Posterior cingulate gyrus (tissue), 11 donors: Measurements from ENCODE around the gene BCL2L2.

Experiments used
- DNase-seq, 10 donors: peaks; one replicate each; pipeline versions ENCODE4 v3.0.0 to v3.0.0-alpha.2; 2020 to 2021; ENCODE audit warnings: mixed read lengths in 3 of 10
- intact Hi-C: fragments of 100-400 bp; cut with DNase I; formaldehyde crosslinking; loops from one replicate; pipeline ENCODE4 v1.15.1; 2023

BCL2L2 gene

GRCh38 chr14:23349156-23349845 lies 42.7 kb downstream of the BCL2L2 start:
- intact Hi-C loops, result no loop called here
- DNase-seq, result no peak

- peak in 4 of 10 donors; percentile 33 to 92 (median 66) for DNase-seq
- intact Hi-C loops, result loop anchor here (5.0 kb wide), 1 partner anchor 115 kb away; the partner anchor contains the start of gene NGDN
These were observed 45.3 kb downstream of the BCL2L2 start for GRCh38 chr14:23351681-23352505.

GRCh38 chr14:23352506-23353432 lies 46.1 kb downstream of the BCL2L2 start, which contains the start of gene SLC22A17:
TSS of gene SLC22A17 (minus strand) at chr14:23352887.
- intact Hi-C loops, result loop anchor here (5.0 kb wide), 1 partner anchor 115 kb away; the partner anchor contains the start of gene NGDN
- peak; percentile 85 to 99 (median 92) for DNase-seq

- DNase-seq, result no peak
- intact Hi-C loops, result loop anchor here (5.0 kb wide), 1 partner anchor 114 kb away; the partner anchor contains the start of gene NGDN
These were observed 46.8 kb downstream of the BCL2L2 start for GRCh38 chr14:23353433-23353780.

GRCh38 chr14:23354990-23355389 lies 48.4 kb downstream of the BCL2L2 start:
- no peak for DNase-seq
- intact Hi-C loops, result loop anchor here (5.0 kb wide), 1 partner anchor 112 kb away; the partner anchor contains the start of gene NGDN

- DNase-seq, result no peak
These were observed 49.3 kb downstream of the BCL2L2 start for GRCh38 chr14:23355871-23356435.

GRCh38 chr14:23356662-23357061 lies 50.0 kb downstream of the BCL2L2 start:
- DNase-seq, result no peak
- intact Hi-C loops, result no loop called here

More at GRCh38 chr14:23355871-23356435, 49.3 kb downstream of the BCL2L2 start:
- intact Hi-C loops, result no loop called here

GRCh38 chr14:23357261-23357660 lies 50.6 kb downstream of the BCL2L2 start:
- DNase-seq, result no peak
- intact Hi-C loops, result no loop called here

- no peak for DNase-seq
- intact Hi-C loops, result no loop called here
These were observed 51.4 kb downstream of the BCL2L2 start for GRCh38 chr14:23358042-23358441.

- peak in 1 of 10 donors; percentile 79 for DNase-seq
- intact Hi-C loops, result no loop called here
These were observed 52.0 kb downstream of the BCL2L2 start for GRCh38 chr14:23358553-23359166.

GRCh38 chr14:23359167-23359626 lies 52.6 kb downstream of the BCL2L2 start:
- intact Hi-C loops, result no loop called here
- DNase-seq, result no peak

- intact Hi-C loops, result loop anchor here (2.0 to 5.0 kb wide), 2 partner anchors 19 to 33 kb away; no protein-coding TSS in a partner anchor
- no peak for DNase-seq
These were observed 53.3 kb downstream of the BCL2L2 start for GRCh38 chr14:23359722-23360447.

GRCh38 chr14:23360496-23360895 lies 53.9 kb downstream of the BCL2L2 start:
- DNase-seq, result peak in 9 of 10 donors; percentile 49 to 97 (median 77)
- intact Hi-C loops, result loop anchor here (2.0 to 5.0 kb wide), 2 partner anchors 18 to 33 kb away; no protein-coding TSS in a partner anchor

- intact Hi-C loops, result loop anchor here (2.0 to 5.0 kb wide), 2 partner anchors 17 to 34 kb away; no protein-coding TSS in a partner anchor
- peak in 2 of 10 donors; percentile 47 to 85 for DNase-seq
These were observed 54.7 kb downstream of the BCL2L2 start for GRCh38 chr14:23361320-23361719.
